GM21825 (cell line): ENCODE data around the gene SPTSSB.
A peak's percentile ranks its signal among the peaks of the same experiment; 100 is the strongest.

Experiments
- ATAC-seq: cut with Tn5 transposase; IDR thresholded peaks from one replicate; pipeline ENCODE4 v1.9.1; 2021; ENCODE audit warnings: mild to moderate bottlenecking, moderate library complexity; ENCODE audit not compliant: unreplicated experiment

Gene SPTSSB

DNA sequence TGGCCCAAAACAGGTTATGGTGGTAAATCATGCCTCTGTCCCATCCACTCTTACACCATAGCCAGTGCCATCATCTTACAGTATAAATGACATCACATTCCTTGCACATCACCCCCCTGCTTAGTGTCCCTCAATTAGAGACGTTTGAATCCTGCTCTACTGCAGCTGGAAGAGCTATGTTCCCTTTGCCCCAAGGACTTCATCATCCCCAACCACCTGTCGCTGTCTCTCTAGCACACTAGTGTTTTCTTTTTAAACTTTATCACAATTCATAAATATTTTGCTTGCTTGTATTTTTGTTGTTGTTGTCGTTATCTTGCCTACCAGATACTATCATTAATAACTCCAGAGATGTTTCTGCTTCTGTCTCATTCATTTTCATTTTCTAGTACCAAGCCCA, 28.7 kb downstream of the SPTSSB start:
- no peak for ATAC-seq

DNA sequence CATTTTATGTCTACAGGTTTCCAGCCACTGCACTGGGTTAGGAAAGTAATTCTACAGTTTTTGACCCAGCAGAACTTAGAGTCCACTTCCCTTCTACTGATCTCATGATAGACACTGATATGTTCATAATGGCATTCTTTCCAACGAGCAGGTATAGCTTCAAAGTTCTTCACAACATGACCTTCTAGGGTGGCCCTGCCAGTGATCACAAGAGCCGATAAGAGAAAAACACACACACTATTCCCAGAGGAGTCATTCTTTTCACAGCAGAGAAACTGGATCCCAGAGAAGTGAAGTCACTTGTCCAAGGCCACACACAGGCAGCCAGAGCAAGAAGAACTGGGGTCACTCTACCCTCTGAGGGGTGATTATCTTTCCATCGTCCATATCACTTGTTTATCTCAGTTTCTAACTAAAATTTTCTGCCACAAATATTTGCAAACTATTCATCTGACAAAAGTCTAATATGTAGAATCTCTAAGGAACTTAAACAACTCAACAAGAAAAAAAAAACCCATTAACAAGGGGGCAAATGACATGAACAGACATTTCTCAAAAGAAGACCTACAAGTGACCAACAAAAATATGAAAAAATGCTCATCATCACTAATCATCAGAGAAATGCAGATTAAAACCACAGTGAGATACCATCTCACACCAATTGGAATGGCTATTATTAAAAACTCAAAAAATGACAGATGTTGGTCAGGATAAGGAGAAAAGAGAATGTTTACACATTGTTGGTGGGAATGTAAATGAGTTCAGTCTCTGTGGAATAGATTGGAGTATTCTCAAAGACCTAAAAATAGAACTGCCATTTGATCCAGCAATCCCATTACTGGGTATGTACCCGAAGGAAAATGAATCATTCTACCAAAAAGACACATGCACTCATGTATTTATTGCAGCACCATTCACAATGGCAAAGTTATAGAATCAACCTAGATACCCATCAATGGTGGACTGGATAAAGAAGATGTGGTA, 31.5 kb downstream of the SPTSSB start:
- no peak for ATAC-seq

DNA sequence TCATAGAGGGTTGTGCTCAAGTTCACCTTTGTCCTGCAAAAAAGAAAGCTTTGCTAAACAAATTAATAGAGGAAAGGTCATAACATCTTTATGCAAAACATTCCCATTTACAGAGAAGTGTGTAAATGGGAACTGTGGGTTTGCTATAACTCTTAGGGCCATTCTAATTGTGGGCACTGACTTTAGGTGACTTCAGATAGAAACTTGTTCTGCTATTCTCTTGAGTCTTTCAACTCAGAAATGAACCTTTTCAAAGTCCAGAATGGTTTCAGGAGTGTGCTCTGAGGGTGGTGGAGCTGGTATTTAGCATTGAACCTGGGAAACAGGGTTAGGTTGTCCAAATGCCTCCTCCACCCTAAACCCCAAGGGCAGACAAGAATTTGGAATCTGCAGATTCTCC, 34.0 kb downstream of the SPTSSB start:
- ATAC-seq = no peak

DNA sequence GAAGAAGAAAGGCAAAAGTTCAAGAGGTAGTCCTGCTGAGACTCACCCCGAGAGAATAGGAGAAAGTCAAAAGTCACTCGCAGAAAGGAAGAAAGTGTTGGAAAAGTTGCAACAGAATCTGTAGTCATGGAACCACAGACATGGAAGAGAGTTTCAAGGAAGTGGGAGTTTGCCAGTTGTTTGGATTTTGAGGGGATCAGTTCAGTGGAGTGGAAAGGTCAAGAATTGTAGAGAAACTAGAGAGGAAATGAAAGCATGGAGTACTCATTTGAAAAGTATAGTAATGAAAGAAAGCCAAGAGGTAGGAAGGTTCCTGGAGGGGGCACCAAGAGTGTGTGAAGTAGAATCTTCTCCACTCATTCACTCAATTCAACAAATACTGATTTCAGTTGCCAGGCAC, 34.7 kb downstream of the SPTSSB start:
- no peak for ATAC-seq

DNA sequence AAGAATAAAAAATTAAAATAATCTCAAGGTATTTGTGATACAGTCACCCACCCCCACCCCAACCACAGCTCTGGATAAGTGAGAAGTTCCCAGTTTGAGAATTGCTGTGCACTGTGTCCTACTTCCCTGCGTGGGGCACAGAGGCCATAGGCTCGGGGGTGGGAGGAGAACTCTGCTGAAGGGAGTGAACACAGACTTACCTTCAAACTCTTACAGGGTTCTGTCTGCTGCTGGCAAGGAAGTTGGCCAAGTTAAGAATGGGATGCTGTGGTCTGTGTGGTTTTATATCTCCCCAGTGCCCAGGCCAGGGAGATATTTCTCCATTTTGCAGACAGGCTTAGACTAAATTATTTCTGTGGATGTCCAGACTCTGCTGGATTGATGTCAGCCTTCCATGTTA, 37.6 kb downstream of the SPTSSB start:
- no peak for ATAC-seq

DNA sequence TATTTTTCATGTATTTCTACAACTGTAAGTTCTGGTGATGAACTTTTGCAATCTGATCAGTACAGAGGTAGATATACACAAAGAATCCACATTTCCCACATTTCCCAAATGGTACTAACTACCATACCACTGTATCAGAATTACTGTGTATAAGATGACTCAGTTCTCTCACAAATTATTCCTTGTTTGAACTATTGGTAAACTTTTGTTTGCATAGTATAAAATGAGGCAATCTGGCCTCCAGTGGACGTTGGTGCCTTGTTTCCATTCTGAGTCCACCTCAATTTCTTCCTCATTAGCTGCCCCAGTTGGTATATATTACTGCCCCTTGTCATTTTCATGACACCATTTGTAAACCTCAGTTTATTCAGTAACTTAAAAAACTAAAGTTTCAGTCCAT, 38.5 kb downstream of the SPTSSB start:
- ATAC-seq = no peak

DNA sequence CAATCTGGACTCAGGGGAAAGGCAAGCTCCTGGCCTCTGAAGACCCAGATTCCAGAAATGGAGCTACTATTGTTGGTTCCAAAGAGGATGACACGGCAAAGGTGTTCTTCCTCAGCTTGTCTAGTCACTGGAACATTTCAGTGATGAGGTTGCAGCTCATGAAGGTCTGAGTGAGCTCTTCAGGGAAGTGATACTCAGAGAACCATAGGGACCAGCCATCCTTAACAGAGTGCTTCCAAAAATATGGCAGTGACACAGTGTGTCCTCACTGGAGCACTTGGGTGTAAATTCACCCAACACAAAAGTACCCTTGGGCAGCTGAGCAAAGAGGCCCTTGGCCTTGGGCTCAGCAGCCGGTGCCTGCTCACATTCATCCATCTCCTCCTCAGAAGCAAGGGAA, 46.3 kb downstream of the SPTSSB start:
- ATAC-seq = no peak

DNA sequence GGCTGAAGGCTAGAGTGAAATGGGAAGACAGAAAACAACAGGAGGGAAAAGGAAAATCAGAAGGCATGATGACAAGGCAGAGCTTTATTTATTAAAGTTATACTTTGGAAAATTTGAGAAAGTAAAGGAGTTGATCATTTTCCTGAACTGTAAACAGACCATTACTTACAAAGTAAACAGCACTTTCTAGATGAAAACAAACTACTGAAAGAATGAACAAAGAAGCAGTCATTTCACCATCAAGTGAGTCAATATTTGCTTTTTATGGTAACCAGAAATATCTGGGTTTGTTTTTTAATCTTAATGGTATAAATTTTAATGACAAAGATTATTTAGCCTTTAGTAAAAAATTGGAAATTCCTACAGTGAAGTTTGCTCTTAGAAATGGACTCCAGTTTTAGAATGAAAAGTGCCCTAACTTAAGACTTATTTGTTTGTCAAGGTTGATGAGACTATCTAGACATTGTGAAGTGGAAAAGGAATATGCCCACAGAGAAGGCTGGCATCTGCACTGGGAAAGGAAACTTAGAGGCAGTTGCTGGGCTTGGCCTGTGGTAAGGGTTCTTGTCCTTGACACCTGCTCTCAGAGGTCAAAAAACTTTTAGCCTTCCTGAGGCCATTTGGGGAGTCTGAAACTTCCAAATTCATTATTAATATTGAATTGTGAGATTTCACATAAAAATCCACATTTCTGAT, 47.2 kb downstream of the SPTSSB start:
- no peak for ATAC-seq

DNA sequence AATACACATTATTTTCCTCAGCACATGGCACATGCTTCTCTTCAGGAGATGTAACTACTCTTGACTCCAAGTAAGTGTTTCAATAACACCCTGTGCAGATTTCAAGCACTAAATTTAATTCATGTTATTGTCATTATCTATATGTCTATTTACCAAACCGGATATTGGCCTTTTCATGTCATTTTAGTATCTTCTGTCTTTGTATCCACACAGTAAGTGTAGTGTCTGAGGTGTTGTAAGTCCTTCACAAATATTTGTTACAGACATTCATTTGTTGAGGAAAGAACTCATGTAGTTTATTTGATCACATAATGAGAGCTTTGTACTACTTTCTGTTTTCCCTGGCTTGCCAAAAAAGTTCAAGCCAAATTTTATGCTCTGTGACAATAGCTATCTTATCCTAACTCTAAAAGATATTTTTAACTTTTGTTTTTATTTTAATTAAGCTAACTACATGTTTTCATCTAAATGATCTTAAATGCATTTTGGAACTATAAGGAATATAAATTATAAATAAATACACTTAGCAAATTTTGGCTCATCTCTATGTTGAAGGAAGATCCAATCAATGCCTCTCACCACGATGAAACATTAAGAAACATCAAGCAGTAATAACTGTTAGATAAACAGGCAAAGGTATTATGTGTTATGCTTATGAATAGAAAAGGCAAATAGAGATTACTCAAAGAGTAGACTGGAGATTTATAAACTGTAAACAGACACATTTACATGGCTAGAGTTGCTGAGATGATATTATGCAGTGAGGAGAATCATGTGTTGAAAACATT, 48.3 kb downstream of the SPTSSB start:
- no peak for ATAC-seq

DNA sequence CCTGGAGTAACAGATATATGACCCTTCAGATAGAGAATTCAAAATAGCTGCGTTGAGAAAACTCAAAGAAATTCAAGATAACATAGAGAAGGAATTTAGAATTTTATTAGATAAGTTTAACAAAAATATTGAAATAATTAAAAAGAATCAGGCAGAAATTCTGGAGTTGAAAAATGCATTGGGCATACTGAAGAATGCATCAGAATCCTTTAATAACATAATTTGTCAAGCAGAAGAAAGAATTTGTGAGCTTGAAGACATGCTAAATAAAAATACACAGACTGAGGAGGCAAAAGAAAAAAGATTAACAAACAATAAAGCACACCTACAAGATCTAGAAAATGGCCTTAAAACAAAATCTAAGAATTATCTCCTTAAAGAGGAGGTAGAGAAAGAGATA, 50.5 kb downstream of the SPTSSB start:
- no peak for ATAC-seq

DNA sequence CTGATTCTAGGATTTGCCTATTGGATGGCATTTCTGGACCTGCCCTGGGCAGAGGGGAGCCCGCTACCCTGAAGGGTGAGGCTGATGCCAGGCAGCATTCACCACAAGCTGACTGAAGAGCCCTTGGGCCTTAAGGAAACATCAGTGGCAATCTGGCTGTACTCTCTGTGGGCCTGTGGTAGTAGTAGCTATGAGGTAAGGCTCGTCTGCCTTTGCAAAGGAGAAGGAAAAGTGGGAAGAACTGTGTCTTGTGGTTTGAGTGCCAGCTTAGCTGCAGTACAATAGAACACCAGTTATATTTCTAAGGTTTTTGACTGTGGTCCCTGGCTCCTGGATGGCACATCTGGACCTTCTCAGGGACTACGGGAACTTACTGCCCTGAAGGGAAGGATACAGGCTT, 51.5 kb downstream of the SPTSSB start:
- no peak for ATAC-seq

DNA sequence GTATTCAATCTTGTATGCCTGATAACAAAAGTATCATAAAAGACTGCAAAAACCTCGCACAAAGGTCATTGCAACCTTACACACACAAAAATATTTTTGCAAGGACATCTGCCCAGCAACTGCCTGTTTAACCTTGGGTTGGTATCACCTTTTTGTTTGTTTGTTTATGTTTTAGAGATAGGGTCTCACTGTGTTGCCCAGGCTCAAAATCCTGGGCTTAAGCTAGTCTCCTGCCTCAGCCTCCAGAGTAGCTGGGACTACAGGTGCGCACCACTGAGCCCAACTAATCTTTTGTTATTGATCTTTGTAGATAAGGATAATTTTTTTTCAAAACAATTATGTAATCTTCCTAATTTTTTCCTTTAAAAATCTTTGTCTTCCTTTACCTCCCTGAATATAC, 54.2 kb downstream of the SPTSSB start:
- no peak for ATAC-seq

DNA sequence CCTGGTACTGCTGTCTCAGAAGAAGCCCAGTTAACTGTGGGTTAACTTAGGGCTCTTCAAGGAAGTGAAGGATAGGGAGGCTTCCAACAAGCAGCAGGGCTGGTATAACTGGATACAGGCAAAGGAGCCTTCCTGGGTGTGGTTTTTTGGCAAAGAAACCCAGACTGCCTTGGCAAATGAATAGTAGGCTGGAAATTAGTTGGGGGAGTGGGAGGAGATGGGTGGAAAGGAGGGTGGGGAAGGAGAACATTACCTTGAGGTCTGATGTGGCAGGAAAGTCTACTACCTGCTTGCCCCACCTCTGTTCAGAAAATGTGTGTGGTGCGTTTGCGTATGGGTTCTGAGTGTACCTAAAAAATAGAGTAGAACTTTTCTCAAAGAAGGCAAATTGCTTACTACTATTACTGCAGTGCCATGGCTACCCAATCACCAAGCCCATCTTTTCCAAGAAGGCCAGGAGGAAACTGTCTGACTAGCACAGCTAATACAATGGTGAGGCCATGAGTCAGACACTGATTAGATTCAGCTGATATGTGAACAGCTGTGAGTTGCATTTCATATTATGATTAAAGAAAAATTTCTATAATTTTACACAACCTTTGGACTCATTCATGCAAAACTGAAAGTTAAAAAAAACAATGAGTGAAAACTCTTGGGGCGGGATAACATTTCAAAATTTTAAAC, 55.2 kb downstream of the SPTSSB start:
- ATAC-seq = no peak

DNA sequence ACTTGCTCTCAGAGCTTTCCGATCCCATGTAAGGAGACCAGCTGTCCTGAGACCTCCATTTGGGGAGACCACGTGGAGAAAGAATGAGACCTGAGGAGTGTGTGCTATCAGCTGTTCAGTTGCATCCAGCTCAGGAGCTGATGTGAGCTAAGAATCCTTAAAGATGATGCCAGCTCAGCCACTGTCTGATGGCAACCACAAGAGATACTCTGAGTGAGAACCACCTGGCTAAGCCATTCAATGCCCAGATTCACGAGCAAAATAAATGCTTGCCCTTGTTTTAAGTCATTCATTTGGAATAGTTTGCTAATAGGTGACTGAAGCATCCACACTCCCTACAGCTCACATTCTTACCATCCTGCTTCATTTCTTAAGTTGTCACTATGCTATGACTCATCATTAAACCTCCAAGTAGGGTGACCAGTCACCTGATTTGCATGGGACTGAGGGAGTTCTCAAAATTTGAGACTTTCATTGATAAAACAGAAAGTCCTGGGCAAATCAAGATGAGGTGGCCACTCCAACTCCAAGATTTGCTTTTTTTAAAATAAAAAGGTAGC, 56.4 kb downstream of the SPTSSB start:
- peak; percentile 61 for ATAC-seq

DNA sequence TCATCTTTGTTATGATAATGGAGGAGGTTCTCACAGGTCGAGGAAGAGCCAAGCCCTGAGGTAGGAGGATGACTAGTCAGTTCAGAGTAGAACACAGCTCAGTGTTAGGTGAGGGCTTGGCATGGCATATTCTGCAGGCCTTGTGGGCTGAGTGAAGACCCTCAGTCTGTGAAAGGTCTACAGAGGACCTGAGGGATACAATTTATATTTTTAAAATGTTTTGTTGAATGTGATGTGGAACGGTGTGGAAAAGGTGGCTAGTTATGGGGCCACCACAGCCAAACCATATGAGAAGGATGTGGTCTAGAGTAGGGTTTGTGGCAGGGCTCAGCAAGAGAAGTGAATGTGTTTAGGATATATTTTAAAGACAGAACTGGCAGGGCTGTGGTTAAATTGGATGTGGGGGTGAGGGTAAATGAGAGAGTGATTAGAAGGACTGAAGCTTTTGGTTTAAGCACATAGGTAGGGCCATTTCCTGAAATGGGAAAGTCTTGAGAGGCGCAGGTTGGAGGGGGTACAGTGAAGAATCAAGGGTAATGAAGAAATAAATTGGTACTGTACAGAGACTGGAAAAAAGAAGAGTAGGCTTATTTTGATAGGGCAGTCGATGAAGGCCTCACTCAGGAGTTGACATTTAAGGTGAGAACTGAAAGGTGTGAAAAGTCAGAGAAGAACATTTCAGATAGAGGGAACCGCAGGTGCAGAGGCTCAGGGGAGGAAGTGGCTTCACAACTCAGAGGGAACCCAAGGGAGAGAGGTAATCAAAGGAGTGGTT, 60.5 kb downstream of the SPTSSB start:
- peak; percentile 85 for ATAC-seq

DNA sequence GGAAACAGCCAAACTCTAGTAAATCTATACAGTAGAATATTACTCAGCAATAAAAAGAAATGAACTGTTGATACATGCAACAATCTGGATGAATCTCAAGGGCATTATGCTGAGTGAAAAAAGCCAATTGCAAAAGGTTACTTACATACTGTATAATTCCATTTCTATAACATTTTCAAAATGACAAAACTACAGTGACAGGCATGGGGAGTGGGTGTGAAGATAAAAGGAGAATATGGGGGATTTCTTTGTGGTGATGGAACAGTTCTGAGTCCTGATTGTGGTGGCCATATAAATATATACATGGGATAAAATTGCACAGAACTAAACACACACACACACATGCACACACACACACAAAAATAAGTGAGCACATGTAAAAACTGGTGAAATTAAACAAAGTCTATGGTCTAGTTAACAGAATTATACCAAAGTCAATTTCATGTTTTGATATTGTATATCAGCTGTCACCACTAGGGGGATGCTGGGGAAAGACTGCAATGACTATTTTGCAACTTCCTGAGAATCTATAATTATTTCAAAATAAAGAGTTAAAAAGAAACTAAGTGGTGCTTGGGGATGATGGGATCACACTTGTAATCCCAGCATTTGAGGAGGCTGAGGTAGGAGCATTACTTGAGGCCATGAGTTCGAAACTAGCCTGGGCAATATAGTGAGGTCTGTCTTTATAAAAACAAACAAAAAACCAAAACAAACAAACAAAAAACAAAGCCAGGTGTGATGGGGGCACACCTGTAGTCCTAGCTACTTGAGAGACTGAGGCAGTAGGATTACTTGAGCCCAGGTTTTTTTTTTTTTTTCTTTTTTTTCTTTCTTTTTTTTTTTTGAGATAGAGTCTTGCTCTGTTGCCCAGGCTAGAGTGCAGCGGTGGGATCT, 66.0 kb downstream of the SPTSSB start:
- no peak for ATAC-seq

DNA sequence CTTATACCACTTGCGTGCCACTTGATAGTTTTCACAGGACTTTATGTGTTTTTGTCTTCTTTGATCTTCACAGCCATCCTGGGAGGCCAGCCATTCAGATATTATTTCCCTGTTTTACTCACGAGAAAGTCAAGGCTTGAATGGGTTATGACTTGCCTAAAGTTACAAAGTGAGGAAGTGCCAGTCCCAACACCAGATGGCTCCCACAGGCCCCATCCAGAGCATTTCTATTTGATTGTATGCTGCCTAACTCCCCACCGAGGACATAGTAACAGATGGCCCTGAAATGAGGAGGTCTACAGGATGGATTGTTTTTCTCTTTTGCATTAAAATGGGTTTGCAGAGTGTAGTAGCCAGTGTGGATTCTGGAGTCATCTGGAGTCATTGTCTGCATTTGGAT, 74.5 kb downstream of the SPTSSB start:
- ATAC-seq = no peak

DNA sequence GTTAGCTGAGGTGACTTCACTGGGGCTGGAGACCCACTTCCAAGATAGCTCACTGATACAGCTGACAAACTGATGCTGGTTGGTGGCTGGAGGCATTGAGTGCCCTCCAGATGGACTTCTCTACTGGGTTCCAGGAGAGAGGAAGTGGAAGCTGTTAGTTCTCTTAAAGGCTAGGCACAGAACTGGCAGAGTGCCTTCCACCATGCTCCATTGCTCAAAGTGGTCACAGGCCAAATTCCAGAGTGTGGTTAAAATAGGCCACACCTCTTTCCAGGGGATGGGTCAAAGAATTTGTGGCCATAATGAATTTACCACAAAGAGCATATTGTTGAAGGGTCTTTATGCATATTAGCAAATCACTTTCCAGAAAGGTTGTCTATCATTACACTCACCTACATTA, 76.0 kb downstream of the SPTSSB start:
- no peak for ATAC-seq
